Osteoblast (primary cell): Measurements from ENCODE around the gene CEP97. TPM values are rescaled to one million over a fixed set of nuclear protein-coding genes. Genes with fewer than 3 reads are reported as not detected.
"Not testable (repeated sequence)": the region's sequence is repeated elsewhere in the genome, so short reads cannot be mapped to it uniquely, and the experiment has no call there.

Source experiments
- DNase-seq: peaks from one replicate; pipeline ENCODE4 v3.0.0; 2011; ENCODE audit warnings: low spot score, mixed read lengths; ENCODE audit not compliant: insufficient read length; ENCODE audit errors: missing footprints
- H2AFZ ChIP-seq: 2 replicates; pipeline ENCODE4 v1.6.0; 2011; ENCODE audit warnings: mild to moderate bottlenecking, low read length
- H3K27ac ChIP-seq: 2 replicates; pipeline ENCODE4 v1.5.1; 2011; ENCODE audit warnings: mild to moderate bottlenecking, low read depth, low read length, moderate library complexity
- H3K27me3 ChIP-seq: 2 replicates; pipeline ENCODE4 v1.6.0; 2012; ENCODE audit warnings: mild to moderate bottlenecking, control low read depth, inconsistent platforms, low read length, moderate library complexity; ENCODE audit not compliant: insufficient read depth
- H3K36me3 ChIP-seq: 2 replicates; pipeline ENCODE4 v1.5.1; 2011; ENCODE audit warnings: mild to moderate bottlenecking, low read length, control low read depth, moderate library complexity; ENCODE audit not compliant: insufficient read depth
- H3K4me1 ChIP-seq: 2 replicates; pipeline ENCODE4 v1.5.1; 2011; ENCODE audit warnings: mild to moderate bottlenecking, low read length, control low read depth, moderate library complexity; ENCODE audit not compliant: insufficient read depth
- H3K4me2 ChIP-seq: 2 replicates; pipeline ENCODE4 v1.6.0; 2011; ENCODE audit warnings: mild to moderate bottlenecking, low read length; ENCODE audit not compliant: insufficient read depth
- H3K4me3 ChIP-seq: fragments of 200-600 bp; sonication (generic); 3 replicates; pipeline ENCODE4 v1.5.1; 2012; ENCODE audit warnings: mild to moderate bottlenecking, low read length, inconsistent platforms; ENCODE audit not compliant: insufficient read depth
- H3K79me2 ChIP-seq: 2 replicates; pipeline ENCODE4 v1.6.0; 2012; ENCODE audit warnings: mild to moderate bottlenecking, low read length, control low read depth, inconsistent platforms; ENCODE audit not compliant: insufficient read depth
- H3K9me3 ChIP-seq: 2 replicates; pipeline ENCODE4 v1.5.1; 2011; ENCODE audit warnings: low read depth, low read length, control low read depth
- H4K20me1 ChIP-seq: 2 replicates; pipeline ENCODE4 v1.6.0; 2012; ENCODE audit warnings: mild to moderate bottlenecking, low read length, control low read depth; ENCODE audit not compliant: insufficient read depth
- CTCF ChIP-seq: IDR thresholded peaks from 2 replicates; pipeline ENCODE4 v1.5.1; 2011; ENCODE audit warnings: mild to moderate bottlenecking, low read depth, low read length, moderate library complexity; ENCODE audit errors: extremely low read depth
- total RNA-seq: library from RNA; depleted of rRNA; stranded (reverse); fragments of >200 nt; gene quantifications from 2 replicates; pipeline ENCODE4 v1.2.3, GENCODE V29; 2012

The CEP97 gene
- total RNA-seq, 1 donor = 10.9 TPM

GRCh38 chr3:101744811-101745210 is 20.4 kb downstream of the CEP97 start:
- no peak overlapping the region for H3K4me3 ChIP-seq
- no peak for TF ChIP-seq CTCF
- H3K4me1 ChIP-seq = no peaks in the 10 kb centered on the region
- H2AFZ ChIP-seq = no peak overlapping the region
- no peak overlapping the region for H3K27ac ChIP-seq
- no peaks in the 10 kb centered on the region for H3K9me3 ChIP-seq
- H3K79me2 ChIP-seq = no peaks in the 10 kb centered on the region
- DNase-seq = no peak
- no peak overlapping the region for H3K4me2 ChIP-seq
- H3K36me3 ChIP-seq = no peaks in the 10 kb centered on the region
- no peaks in the 10 kb centered on the region for H4K20me1 ChIP-seq
- no peaks in the 10 kb centered on the region for H3K27me3 ChIP-seq

- DNase-seq, H3K4me2 ChIP-seq, H3K36me3 ChIP-seq, H3K9me3 ChIP-seq, H3K27ac ChIP-seq, H3K79me2 ChIP-seq, H3K4me3 ChIP-seq, H3K27me3 ChIP-seq, H4K20me1 ChIP-seq, H3K4me1 ChIP-seq, H2AFZ ChIP-seq: not testable (repeated sequence)
These were observed 21.5 kb downstream of the CEP97 start for GRCh38 chr3:101745934-101746333.

GRCh38 chr3:101753386-101754113 is 29.1 kb downstream of the CEP97 start:
- not testable (repeated sequence) for H4K20me1 ChIP-seq, H3K9me3 ChIP-seq, DNase-seq, H3K4me2 ChIP-seq, H3K4me3 ChIP-seq, H3K4me1 ChIP-seq, H3K27me3 ChIP-seq, H2AFZ ChIP-seq, H3K79me2 ChIP-seq, H3K27ac ChIP-seq
- H3K36me3 ChIP-seq = peaks cover 23% of the 10 kb centered on the region

- Histone ChIP-seq H3K79me2 (no peaks in the 10 kb centered on the region), H3K27ac (no peak overlapping the region), H2AFZ (no peak overlapping the region), H3K4me3 (no peak overlapping the region), H3K27me3 (no peaks in the 10 kb centered on the region), H3K36me3 (peaks cover 29% of the 10 kb centered on the region), H4K20me1 (no peaks in the 10 kb centered on the region), H3K4me1 (no peaks in the 10 kb centered on the region), H3K4me2 (no peak overlapping the region), H3K9me3 (no peaks in the 10 kb centered on the region)
- no peak for DNase-seq
- TF ChIP-seq CTCF = no peak
These were observed 33.8 kb downstream of the CEP97 start for GRCh38 chr3:101758224-101758623.

- peaks cover 25% of the 10 kb centered on the region for H3K36me3 ChIP-seq
- no peaks in the 10 kb centered on the region for H3K9me3 ChIP-seq
- H3K4me2 ChIP-seq = no peak overlapping the region
- DNase-seq = no peak
- H3K27ac ChIP-seq = no peak overlapping the region
- no peak overlapping the region for H3K4me3 ChIP-seq
- no peaks in the 10 kb centered on the region for H3K27me3 ChIP-seq
- H3K4me1 ChIP-seq = no peaks in the 10 kb centered on the region
- TF ChIP-seq CTCF = no peak
- H2AFZ ChIP-seq = no peak overlapping the region
- H4K20me1 ChIP-seq = no peaks in the 10 kb centered on the region
- no peaks in the 10 kb centered on the region for H3K79me2 ChIP-seq
These were observed 37.7 kb downstream of the CEP97 start for GRCh38 chr3:101762041-101762646.

GRCh38 chr3:101777745-101778281 is 53.4 kb downstream of the CEP97 start:
- H3K4me1 ChIP-seq = peaks cover 30% of the 10 kb centered on the region
- H3K4me3 ChIP-seq, H3K9me3 ChIP-seq, H3K4me2 ChIP-seq, H2AFZ ChIP-seq, DNase-seq, H4K20me1 ChIP-seq, H3K79me2 ChIP-seq, H3K27me3 ChIP-seq, H3K27ac ChIP-seq, H3K36me3 ChIP-seq: not testable (repeated sequence)
